Heart right ventricle (tissue), 16 donors: Measurements from ENCODE around the gene CTAGE8. TPM values are rescaled to one million over a fixed set of nuclear protein-coding genes. Genes with fewer than 3 reads are reported as not detected.
"Not testable (repeated sequence)": the region's sequence is repeated elsewhere in the genome, so short reads cannot be mapped to it uniquely, and the experiment has no call there.

ENCODE experiments used
- ATAC-seq, 8 donors: fragments of 200-7000 bp; cut with Tn5 transposase; one replicate each; pipeline ENCODE4 v1.9.1; 2020; ENCODE audit warnings: mild to moderate bottlenecking in 8 of 8, moderate library complexity in 8 of 8, moderate number of reproducible peaks in 1 of 8
- DNase-seq, 2 donors: peaks; one replicate each; pipeline ENCODE4 v3.0.0-alpha.2; 2020
- H3K27ac ChIP-seq, 10 donors: fragments of 200-600 bp; sonication (generic) in 2 of 10; one replicate each; pipeline versions ENCODE4 v1.5.0 to v1.8.0; 2020 to 2022; ENCODE audit warnings: mild to moderate bottlenecking in 3 of 10
- H3K27me3 ChIP-seq, 7 donors: fragments of 200-600 bp; one replicate each; pipeline ENCODE4 v1.8.0; 2021 to 2022; ENCODE audit warnings: mild to moderate bottlenecking in 2 of 7
- H3K36me3 ChIP-seq, 9 donors: fragments of 200-600 bp; sonication (generic) in 1 of 9; one replicate each; pipeline versions ENCODE4 v1.5.0 to v1.8.0; 2020 to 2022; ENCODE audit warnings: mild to moderate bottlenecking in 2 of 9
- H3K4me1 ChIP-seq, 9 donors: fragments of 200-600 bp; sonication (generic) in 1 of 9; one replicate each; pipeline versions ENCODE4 v1.5.0 to v1.8.0; 2020 to 2022; ENCODE audit warnings: mild to moderate bottlenecking in 4 of 9
- H3K4me3 ChIP-seq, 10 donors: fragments of 200-600 bp; sonication (generic) in 2 of 10; one replicate each; pipeline versions ENCODE4 v1.5.0 to v1.8.0; 2020 to 2022; ENCODE audit warnings: mild to moderate bottlenecking in 7 of 10, moderate library complexity in 2 of 10
- H3K9me3 ChIP-seq, 11 donors: fragments of 200-600 bp in 10 of 11; sonication (generic) in 2 of 11; one replicate each; pipeline versions ENCODE4 v1.5.0 to v1.8.0; 2013 to 2022; ENCODE audit warnings: mild to moderate bottlenecking in 2 of 11, control low read depth in 1 of 11, moderate library complexity in 1 of 11
- WGBS, 2 donors: extraction: QIAGEN DNeasy Blood & Tissue Kit; methylation state at CpG; one replicate each; pipeline ENCODE4 v1.1.7; 2013; ENCODE audit warnings: inconsistent platforms in 1 of 2; 5-methylcytosine and 5-hydroxymethylcytosine counted together
- intact Hi-C, 10 donors: fragments of 100-400 bp; cut with DNase I; formaldehyde crosslinking; loops; one replicate each; pipeline versions ENCODE4 v1.11.1 to v1.14.2; 2022
- long read RNA-seq, 3 donors: library from polyadenylated mRNA; unstranded; transcript quantifications; one replicate each; pipeline ENCODE4 v2.0.0, GENCODE V29; 2020 to 2021
- polyA plus RNA-seq, 2 donors: library from polyadenylated mRNA; stranded (reverse); fragments of 200-250 nt; gene quantifications; one replicate each; pipeline ENCODE4 v1.2.3, GENCODE V29; 2013
- total RNA-seq, 10 donors: library from RNA; stranded (reverse); fragmentation: NEBNext Ultra II Directional in 3 of 10; extraction: Animal tissue kit (Norgen Biotek cat#: 25700) in 3 of 10; gene quantifications; one replicate each; pipeline versions ENCODE4 v1.2.1 to v1.2.4, GENCODE V29; 2021 to 2023
- donor health status: Arrhythmogenic right ventricular cardiomyopathy.
- donor health status: ischemic (EF 13 %, LVEDD 7.1; RV severe dilation, severe dysfunction).
- donor health status: healthy with polysubstance abuse.
- donor health status: DM: no; HTN: yes; CAD: no.
- donor health status: DM: no; HTN: no; CAD: no.
- donor health status: ischemic (EF 25% LVEDD 6.9; RV normal size, moderate dysfunction).
- donor health status: ischemic (EF 25% LVEDD 5.7; RV mildly dilated, moderate dysfunction).
- donor health status: healthy.
- donor health status: DM: yes; HTN: yes; CAD: no.
- donor health status: Ischemic cardiomyopathy.
- donor health status: ischemic (EF 35%, LVEDD 5.7; RV mildly dilated, moderate dysfunction).
- donor health status: nonischemic (EF 11% LVEDD 7.7; RV severe dilation, severe dysfunction).
- donor health status: DM: yes; HTN: yes; CAD: no.
- donor health status: PGD.
- donor health status: ischemic (EF 29% LVEDD 5.4; RV normal size, mild dysfunction).
- donor health status: nonischemic (EF 23%, LVEDD 6.1; RV moderate dilation, normal function).

Gene CTAGE8
- total RNA-seq (under 1 TPM in 4 of 10 donors, not detected in 6; 0.13 to 0.27 (median 0.18) TPM), polyA plus RNA-seq (under 1 TPM; 0.04 to 0.29 TPM)
- long read RNA-seq, donor 1 = 0 reads
- long read RNA-seq, donor 2 = 0 reads
- long read RNA-seq, donor 3 = 0 reads

- H3K9me3 ChIP-seq, H3K4me1 ChIP-seq, H3K27ac ChIP-seq, H3K4me3 ChIP-seq, DNase-seq, H3K36me3 ChIP-seq, H3K27me3 ChIP-seq, ATAC-seq, intact Hi-C loops: not testable (repeated sequence)
- WGBS, 2 donors = no CpG with 5 or more reads among the region's 19 CpGs
These were observed at the start of gene CTAGE8 for GRCh38 chr7:144269188-144269587. TSS of gene CTAGE8 (minus strand) at chr7:144269288. CDS start at chr7:144269250, 38 bp downstream.

- H3K9me3 ChIP-seq, H3K36me3 ChIP-seq, ATAC-seq, H3K27ac ChIP-seq, intact Hi-C loops, H3K27me3 ChIP-seq, H3K4me3 ChIP-seq, H3K4me1 ChIP-seq, DNase-seq: not testable (repeated sequence)
- WGBS, 2 donors = no CpG with 5 or more reads among the region's 1 CpG
These were observed 48.4 kb upstream of the CTAGE8 start for GRCh38 chr7:144317537-144317936.

- H3K36me3 ChIP-seq, H3K9me3 ChIP-seq, H3K27ac ChIP-seq, DNase-seq, H3K4me1 ChIP-seq, ATAC-seq, H3K27me3 ChIP-seq, H3K4me3 ChIP-seq, intact Hi-C loops: not testable (repeated sequence)
- no CpG with 5 or more reads among the region's 2 CpGs for WGBS, 2 donors
These were observed 42.9 kb upstream of the CTAGE8 start, which contains the start of gene OR2A1 for GRCh38 chr7:144311872-144312469. TSS of gene OR2A1 (plus strand) at chr7:144312419. CDS start at chr7:144318125, 5,706 bp downstream.

- H3K27ac ChIP-seq, ATAC-seq, H3K36me3 ChIP-seq, DNase-seq, H3K9me3 ChIP-seq, intact Hi-C loops, H3K4me3 ChIP-seq, H3K27me3 ChIP-seq, H3K4me1 ChIP-seq: not testable (repeated sequence)
- WGBS, 2 donors = no CpG with 5 or more reads among the region's 2 CpGs
These were observed 42.1 kb upstream of the CTAGE8 start for GRCh38 chr7:144311218-144311617.

DNA sequence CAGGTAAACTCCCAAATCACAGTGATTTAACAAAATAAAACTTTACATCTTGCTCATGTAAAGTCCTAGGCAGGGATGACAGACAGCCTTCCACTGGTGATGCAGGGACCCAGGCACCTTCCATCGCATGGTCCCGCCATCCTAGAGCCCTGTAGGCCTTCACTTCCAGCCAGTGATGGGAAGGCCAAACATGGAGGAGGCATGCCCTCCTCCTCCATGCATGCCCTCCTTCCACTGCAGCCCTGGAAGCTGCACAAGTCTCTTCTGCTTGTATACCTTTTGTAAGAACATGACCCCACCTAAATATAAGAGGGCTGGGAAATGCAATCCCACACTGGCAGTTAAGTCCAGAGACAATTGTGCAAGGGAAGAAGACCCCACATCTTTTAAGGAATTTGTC is 40.6 kb upstream of the CTAGE8 start:
- H3K4me3 ChIP-seq, H3K27ac ChIP-seq, H3K27me3 ChIP-seq, ATAC-seq, H3K4me1 ChIP-seq, intact Hi-C loops, DNase-seq, H3K9me3 ChIP-seq, H3K36me3 ChIP-seq: not testable (repeated sequence)
- no CpG with 5 or more reads among the region's 2 CpGs for WGBS, 2 donors

DNA sequence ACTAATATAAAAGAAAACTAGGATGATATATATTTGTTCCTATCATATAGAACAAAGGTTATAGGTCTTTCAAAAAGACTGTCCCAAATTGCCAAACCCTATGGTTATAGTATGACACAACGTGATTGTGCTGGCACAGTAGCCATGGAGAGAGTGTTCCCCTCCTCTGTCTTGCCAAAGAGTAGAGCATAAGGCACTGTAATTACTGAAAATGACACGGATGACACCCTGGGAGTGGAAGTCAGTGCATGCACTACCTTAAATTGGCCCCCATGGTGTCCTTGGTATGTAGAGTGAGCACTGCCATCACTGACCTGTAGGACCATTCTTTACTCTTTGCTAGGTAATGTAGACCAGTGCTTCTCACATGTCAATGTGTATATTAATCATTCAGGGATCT is 36.1 kb upstream of the CTAGE8 start:
- ATAC-seq, H3K4me3 ChIP-seq, intact Hi-C loops, H3K4me1 ChIP-seq, H3K9me3 ChIP-seq, H3K36me3 ChIP-seq, DNase-seq, H3K27me3 ChIP-seq, H3K27ac ChIP-seq: not testable (repeated sequence)
- WGBS, 2 donors = no CpG with 5 or more reads among the region's 2 CpGs

GRCh38 chr7:144303607-144304006 is 34.5 kb upstream of the CTAGE8 start:
- H3K27me3 ChIP-seq = not testable (repeated sequence)

GRCh38 chr7:144302578-144303303 is 33.7 kb upstream of the CTAGE8 start:
- H3K9me3 ChIP-seq, H3K27me3 ChIP-seq, H3K4me3 ChIP-seq, H3K27ac ChIP-seq, H3K36me3 ChIP-seq, DNase-seq, H3K4me1 ChIP-seq, ATAC-seq, intact Hi-C loops: not testable (repeated sequence)
- WGBS, 2 donors = no CpG with 5 or more reads among the region's 1 CpG

More at GRCh38 chr7:144303607-144304006, 34.5 kb upstream of the CTAGE8 start:
- H3K27ac ChIP-seq, H3K4me1 ChIP-seq, H3K36me3 ChIP-seq, H3K4me3 ChIP-seq, H3K9me3 ChIP-seq, intact Hi-C loops, ATAC-seq, DNase-seq: not testable (repeated sequence)
- no CpG with 5 or more reads among the region's 5 CpGs for WGBS, 2 donors

DNA sequence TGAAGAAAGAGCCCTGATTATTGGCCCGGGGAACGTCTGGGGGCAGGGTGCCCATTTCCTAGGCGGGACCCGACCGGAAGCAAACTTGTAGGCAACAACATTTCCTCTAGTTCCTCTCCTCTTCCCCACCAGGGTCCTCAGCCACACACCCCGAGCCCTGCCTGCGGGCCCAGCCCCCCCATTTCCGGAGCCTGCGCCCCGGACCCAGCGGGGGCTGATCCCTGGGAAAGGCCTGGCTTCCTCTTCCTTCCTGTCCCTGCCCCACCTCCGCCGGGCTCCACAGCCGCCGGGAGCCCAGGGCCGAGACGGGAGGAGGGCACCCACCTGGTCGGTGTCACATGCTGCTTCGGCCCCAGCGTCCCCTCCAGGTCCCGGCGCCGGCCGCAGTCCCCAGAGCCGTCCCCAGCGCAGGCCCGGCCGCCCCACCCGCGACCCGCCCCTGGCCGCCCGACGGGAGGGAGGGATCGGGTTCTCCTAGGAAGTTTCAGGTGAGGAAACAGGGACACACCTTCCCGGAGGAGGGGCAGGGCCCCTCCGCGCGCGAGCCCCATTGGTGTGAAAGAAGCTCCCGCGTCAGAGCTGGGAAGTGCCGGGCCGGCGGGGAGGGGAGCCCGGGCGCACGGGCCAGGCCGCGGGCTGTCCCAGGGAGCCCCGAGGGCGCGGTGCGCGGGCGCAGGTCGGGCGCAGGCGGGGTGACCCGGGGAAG is 24.9 kb upstream of the CTAGE8 start:
- ATAC-seq = peak; percentile 78 to 92 (median 84)
- H3K27me3 ChIP-seq, H3K4me1 ChIP-seq, intact Hi-C loops, H3K36me3 ChIP-seq, H3K27ac ChIP-seq, DNase-seq, H3K9me3 ChIP-seq: not testable (repeated sequence)
- no CpG with 5 or more reads among the region's 60 CpGs for WGBS, 2 donors
- H3K4me3 ChIP-seq = peak overlapping the region in 1 of 10 donors; percentile 32

GRCh38 chr7:144292384-144293161 is 23.5 kb upstream of the CTAGE8 start:
- H3K4me1 ChIP-seq, ATAC-seq, intact Hi-C loops, H3K4me3 ChIP-seq, H3K9me3 ChIP-seq, H3K36me3 ChIP-seq, H3K27ac ChIP-seq, DNase-seq, H3K27me3 ChIP-seq: not testable (repeated sequence)
- 94 to 97% methylated on average over 2 of the region's 14 CpGs for WGBS, 2 donors
